NCI-H82 treated with DMSO at 0.1 percent for 48 hours (cell line): ENCODE data around the gene AGAP1.

Source experiments
- DNase-seq: peaks from one replicate; lab custom pipeline; 2025; ENCODE audit not compliant: unreplicated experiment; lab: John Stamatoyannopoulos, UW

AGAP1 gene

DNA sequence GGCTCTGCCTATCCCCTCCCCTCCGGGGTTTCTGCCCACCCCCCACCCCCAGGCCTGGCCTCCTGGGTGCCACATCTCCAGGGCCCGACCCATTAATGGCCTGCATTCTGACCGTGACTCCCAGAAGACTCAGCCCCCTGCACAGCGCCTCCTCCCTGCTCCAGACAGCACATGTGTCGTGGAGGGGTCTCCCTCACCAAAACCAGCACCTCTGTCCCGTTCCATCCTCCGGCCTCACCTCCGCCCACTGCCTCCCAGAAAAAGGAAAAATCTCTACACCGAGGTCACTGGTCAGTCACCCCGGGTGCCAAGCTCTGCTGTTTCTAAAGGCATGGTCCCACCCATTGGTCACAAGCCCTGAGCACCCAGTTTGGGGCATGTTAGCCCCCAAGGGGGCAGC is 609.1 kb downstream of the AGAP1 start:
- no peak for DNase-seq

DNA sequence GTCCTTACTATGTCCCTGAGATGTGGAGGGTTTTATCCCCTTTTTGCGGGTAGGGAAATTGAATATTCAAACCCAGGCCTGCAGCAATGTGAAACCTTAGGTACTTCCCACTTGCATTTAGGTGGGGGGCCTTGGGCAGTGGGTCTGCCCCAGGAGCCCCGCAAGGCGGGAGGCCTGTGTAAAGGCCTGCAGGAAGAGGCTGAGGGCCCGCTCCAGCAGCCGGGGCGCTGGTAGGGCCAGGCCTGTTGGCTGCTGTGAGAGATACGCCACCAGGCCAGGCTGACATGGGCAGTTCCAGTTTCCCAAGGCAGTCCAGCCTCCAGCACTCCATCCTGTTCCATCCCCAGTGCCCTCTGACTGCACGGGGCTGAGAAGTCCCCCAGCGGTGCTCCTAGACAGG is 610.1 kb downstream of the AGAP1 start:
- no peak for DNase-seq

DNA sequence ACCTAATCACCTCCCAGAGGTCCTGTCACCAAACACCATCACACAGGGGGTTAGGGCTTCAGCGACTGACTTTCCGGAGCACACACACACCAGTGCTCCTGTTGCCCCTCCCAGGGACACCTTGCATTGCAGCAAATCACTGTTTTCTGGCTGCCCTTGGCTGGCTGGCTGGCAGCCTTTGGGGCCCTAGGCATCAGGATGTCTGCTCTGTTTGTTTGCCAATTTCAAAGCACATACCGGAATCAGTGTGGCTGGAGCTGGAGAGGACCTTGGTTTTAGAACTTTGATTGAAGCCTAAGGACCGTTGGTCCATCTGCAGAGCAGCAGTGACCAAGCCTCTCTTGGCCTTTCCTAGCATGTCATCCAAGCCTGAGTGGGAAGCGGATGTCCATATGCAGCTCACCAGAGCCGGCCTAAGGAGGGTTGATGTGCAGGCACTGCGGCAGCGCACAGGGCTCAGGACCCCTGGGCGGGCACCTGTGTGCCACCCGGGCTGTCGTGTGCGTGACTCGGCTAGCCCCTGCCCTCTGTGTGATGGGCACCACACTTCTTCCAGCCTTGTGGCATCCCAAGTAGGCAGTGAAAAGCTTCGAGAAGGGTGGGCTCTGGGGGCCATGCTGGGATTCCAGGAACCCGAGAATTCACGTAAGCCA is 612.2 kb downstream of the AGAP1 start:
- DNase-seq, result no peak

DNA sequence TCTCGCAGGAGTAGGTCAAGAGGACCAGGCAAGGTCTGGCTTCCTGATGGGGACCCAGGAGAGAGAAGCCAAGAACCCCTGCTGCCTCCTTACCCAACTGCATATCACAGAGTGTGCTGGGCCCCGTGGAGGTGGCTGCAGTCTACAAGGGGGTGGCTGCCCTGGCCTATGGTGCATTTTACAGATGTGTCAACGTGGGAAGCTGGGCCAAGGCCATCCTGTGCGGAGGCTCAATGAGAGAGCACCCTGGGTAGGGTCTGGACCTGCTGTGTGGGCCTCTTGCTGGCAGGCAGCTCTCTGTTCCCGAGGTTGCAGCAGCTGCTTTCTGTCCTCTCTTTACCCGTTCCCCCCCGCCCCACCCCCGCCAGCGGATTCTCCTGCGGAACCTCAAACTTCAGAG is 612.9 kb downstream of the AGAP1 start:
- no peak for DNase-seq

DNA sequence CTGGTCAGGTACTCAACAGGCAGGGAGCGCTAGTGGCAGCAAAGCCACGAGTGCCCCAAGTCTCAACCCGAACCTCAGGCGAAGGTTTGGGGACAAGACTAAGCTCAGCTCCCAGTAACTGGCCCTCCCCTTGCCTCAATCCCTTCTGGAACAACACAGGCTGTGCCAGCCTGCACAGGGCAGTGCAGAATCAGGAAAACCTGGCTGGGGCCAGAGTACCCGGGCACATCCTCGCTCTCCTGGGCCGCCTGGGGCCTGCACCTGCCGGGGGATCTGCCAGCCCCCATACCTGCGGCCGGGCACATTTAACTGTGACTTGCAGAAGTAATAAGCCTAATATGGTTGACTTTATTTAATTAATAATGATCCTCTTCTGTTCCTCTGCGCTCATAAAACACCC is 613.7 kb downstream of the AGAP1 start:
- DNase-seq, result no peak

DNA sequence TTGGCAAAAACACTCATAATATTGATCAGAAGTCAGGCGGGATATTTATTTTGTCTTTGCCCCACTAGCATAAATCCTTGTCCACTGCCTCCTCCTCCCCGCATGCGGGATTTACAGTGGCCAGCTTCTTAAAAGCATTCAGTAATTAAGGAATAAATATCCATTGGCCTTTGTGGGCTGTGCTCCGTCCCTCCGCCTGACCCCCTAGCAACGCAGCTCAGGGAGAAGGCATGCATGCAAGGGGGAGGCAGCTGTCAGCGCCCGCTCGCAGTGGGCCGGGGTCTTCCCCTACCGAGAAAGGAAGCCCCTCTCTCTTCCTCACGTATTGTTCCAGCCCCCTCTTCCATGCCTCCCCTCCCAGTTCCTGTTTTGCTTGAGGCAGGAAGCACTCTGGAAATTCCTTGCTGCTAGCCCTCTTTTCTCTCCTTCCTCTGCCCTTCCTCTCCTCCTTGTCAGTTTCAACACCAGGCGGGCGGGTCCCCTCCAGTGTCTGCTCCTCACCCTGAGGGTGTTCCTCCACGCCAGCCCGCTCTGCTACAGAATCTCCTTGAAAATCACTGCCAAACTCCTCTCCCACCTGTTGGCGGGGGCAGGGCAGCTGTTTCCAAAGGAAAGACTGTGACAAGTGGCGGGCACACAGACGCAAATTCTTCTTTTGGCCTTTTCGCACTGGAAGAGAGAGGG is 614.2 kb downstream of the AGAP1 start:
- DNase-seq, result no peak

DNA sequence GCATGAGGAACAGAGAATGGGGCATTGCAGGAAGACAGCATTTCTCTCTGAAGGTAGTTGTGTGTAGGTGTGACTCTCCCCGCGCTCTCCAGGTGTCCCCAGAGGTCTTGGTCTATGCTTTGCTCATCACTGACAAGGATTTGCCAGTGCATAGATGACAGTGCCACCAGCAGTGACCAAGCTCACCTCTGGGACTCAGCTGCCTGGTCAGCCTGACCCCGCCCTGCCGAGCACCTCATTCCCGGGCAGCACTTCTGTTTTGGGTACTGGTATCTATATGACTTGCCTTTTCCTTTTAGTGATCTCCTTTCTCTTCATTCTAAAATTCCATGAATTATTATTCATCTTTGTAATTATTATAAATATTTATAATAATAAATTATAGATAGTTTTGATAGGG is 615.2 kb downstream of the AGAP1 start:
- no peak for DNase-seq

DNA sequence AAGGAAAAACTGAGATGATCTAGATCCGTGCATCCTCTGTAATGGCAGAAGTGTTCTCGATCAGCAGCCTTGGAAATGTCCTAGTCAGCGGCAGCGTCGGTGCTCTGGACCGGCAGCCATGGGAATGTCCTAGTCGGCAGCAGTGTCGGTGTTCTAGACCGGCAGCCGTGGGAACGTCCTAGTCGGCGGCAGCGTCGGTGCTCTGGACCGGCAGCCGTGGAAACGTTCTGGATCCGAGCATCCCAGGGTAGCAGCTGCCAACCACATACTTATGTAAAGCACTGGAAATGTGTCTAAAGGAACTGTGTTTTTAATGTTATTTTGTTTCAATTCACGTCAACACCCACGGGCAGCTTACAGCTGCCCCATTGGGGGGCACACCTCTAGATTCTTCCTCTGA is 615.6 kb downstream of the AGAP1 start:
- no peak for DNase-seq

DNA sequence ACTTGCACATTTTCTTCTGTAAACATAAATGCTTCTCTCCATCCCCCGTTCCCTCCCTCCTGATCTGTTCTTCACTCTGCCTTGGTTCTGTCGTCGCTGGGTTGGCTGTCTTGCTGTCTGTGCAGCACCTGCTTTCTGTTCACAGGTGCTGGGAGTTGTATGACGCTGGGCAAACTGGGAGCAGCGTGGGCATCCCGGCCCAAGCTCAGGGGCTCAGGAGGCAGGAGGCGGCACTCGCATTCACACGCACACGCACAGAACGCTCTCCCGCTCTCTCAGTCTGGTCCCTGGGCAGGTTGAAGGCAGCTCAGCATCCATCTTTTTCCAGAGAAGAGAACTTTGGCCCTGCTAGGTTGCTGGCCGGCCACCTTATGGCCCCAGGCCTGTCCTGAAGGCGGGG is 618.6 kb downstream of the AGAP1 start:
- no peak for DNase-seq

DNA sequence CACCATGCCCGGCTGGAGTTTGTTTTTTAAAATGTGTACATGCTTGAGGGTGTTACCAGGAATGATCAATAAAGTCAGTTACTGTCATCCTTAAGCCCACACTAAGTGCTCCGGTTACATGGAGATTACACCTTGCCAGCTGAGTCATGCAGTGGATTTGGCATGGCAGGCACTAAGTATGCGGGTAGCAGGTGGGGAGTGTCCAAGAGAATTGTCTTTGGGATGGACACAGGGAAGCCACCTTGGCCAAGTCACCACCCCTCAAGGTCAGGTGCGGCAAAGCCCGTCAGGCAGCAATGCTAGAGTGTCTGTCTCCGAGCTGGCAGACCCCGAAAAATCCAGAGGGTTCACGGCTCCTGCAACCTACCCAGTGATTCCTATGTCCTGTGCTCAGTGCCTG is 619.6 kb downstream of the AGAP1 start:
- DNase-seq, result no peak

DNA sequence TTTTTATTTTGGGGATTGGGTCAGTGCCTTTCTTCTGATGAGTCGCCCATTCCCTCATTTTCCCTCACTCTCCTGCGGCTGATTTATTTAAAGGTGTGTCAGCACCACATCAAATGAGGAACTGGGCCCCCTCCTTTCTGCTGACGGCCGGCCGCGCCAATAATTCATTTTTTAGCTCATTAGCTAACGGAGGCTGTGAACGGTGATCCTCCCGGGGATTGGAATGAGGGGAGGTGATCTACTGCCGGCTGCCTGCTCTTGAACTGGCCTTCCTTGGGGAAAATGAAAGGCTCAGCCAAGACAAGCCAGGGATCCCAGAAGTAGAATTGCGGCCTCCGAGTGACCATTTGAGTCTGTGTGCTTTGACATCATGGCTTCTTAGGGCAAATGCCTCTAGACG is 620.1 kb downstream of the AGAP1 start:
- DNase-seq, result no peak

DNA sequence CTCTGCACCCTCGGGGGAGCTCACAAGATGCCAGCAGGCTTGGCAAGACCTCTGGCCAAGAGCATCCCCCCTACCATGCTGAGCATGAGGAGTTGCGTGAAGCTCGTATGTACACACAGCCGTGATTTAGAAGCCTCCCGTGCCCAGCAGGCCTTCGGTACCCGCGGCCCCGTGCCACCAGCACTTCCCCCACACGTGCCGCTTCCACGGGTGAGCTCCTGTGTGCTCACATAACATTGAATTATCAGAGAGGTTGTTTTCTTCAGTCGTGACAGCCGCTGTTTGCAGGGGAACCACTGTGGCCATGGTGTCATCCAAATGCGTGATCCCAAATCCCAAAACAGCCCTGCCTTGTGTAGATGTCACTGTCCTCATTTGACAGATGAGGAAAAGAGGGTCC is 621.1 kb downstream of the AGAP1 start:
- no peak for DNase-seq

DNA sequence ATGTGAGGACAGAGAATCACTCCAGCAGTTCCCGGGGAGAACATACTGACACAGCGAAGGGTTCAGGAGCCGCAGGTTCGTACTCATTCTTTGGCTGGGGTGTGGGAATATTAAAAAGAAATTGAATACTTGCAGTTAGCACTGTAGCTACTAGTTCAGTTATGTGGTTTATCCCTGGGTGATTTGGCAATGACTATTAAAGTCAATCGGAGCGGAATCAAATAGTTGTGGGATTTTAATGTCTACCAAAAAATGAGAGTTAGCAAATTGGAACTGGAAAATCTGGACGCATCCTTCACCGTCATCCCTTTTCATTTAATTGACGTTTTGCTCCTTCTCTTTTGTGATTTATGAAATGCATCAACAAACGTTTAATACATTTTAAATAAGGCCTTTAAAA is 623.6 kb downstream of the AGAP1 start:
- DNase-seq, result no peak

DNA sequence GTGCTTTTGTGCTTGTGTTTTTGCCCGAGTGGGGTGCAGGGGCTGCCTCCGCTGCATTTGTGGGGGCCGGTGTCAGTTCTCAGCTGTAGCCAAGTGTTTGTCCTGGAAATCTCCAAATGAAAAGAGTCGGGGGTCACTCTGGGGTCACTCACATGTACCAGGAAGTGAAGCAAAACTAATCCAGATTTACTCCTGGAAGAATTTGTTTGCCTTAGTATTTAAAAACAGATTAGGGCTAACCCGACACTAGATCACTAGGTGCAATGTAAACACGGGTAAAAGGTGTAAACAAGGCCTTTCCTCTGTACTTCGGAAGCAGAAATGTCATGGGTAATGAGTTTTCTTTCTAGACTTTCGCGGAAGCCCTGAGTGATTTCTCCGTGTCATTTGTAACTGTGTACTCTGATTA is 624.0 kb downstream of the AGAP1 start:
- peak; percentile 7 for DNase-seq

DNA sequence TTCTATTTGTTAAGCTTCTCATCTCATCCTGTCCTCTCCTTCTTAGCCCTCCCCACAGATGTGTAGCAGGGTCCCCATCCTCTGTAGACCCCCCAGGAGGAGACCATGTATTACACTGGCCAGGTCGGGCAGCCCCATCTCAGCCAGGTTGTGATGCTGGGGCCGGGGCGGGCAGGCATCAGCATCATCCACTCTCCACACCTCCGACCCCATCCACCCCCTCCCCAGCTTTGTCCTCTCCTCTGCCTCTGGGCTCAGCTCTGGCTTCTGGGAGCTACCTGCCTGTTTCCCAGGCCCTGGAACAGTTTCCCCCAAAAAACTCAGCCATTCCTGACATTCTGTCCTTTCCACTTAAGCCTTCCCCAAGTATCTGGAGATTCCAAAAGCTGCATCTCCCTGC is 625.2 kb downstream of the AGAP1 start:
- DNase-seq, result no peak

DNA sequence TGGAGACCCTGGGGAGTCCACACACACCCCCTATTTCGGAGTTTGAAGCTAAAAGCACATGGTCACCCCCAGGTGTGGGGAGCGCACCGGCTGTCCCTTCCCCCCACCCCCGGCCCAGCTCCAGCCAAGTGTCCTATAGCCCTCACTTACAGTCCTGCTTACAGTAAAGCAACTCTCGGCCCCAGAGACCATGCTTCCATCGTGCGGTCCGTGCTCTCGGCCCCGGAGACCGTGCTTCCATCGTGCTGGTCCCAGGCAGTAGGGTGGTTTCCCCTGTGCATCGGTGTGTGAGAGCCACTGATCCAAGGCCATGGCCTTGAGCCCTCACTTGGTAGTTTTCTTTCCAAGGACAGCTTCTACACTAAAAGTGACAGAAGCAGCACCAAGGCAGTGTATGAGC is 625.6 kb downstream of the AGAP1 start:
- no peak for DNase-seq

DNA sequence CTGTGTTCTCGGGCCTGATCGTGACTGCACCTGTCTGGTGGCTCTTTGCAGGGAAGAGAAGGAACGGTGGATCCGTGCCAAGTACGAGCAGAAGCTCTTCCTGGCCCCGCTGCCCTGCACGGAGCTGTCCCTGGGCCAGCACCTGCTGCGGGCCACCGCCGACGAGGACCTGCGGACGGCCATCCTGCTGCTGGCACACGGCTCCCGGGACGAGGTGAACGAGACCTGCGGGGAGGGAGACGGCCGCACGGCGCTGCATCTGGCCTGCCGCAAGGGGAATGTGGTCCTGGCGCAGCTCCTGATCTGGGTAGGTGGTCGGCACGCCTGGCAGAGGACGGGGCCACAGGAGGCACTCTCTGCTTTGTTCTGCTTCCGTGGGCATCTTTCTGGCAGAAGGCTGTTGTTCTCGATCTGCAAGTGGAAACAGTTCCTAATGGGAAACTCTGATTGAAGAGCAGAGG is 626.3 kb downstream of the AGAP1 start:
- DNase-seq, result no peak

DNA sequence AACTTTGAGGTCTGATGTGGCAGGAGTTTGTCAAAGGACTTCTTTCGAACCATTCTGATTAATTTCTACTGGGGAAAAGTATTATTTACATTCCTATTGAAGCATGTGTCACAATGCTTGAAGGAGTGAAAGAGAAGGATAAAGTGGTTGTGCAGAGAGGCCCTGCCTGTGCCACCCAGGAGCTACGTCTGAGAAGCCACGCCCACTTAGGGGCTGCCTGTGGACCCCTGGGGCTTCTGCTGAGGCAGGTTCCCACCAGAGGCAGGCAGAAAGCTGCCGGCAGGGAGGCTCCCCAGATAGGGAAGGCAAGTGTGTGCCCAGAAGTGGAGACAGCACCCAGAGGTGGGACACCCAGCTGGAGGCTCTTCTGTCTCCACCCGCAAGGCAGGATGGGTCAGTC is 627.0 kb downstream of the AGAP1 start:
- DNase-seq, result no peak

DNA sequence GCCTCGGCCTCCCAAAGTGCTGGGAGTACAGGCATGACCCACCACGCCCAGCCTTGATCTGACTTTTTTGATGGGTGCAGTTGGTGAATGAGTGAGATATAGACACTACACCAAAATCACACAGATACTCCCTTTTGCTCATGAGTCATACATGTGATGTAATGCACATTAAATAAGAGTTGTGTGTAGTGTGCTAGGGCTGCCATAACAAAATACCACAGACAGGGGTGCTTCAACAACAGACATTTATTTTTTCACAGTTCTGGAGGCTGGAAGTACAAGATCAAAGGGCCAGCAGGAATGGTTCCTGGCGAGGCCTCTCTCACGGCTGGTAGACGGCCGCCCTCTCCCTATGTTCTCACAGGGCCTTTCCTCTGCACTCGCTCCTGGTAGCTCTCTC is 627.7 kb downstream of the AGAP1 start:
- DNase-seq, result no peak

DNA sequence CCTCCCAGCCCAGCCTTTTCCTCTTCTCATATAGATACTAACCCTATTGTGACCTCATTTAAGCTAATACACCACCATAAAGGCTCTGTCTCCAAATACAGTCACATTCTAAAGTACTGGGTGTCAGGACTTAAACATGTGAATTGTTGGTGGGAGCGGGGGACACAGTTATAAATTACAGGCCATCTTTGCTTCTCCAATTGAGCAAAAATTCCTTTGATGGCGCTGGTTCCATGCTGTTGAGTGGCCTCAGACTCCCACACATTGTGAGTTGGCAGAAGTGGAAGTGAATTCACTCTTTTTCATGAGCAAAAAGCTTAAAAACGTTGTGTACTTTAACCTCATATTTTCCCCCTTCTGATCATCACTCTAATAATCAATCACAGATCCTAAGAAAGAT is 628.4 kb downstream of the AGAP1 start:
- no peak for DNase-seq

DNA sequence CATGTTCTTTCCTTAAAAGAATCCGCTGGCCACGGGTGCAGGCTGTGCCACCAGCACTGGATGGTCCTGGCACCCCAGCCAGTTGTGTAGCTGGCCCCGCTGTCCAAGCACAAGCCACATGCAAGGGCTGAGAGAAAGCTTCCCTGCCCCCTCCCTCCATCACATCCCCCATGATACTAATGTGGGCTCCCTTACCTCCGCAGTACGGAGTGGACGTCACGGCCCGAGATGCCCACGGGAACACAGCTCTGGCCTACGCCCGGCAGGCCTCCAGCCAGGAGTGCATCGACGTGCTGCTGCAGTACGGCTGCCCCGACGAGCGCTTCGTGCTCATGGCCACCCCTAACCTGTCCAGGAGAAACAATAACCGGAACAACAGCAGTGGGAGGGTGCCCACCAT is 629.9 kb downstream of the AGAP1 start:
- no peak for DNase-seq

DNA sequence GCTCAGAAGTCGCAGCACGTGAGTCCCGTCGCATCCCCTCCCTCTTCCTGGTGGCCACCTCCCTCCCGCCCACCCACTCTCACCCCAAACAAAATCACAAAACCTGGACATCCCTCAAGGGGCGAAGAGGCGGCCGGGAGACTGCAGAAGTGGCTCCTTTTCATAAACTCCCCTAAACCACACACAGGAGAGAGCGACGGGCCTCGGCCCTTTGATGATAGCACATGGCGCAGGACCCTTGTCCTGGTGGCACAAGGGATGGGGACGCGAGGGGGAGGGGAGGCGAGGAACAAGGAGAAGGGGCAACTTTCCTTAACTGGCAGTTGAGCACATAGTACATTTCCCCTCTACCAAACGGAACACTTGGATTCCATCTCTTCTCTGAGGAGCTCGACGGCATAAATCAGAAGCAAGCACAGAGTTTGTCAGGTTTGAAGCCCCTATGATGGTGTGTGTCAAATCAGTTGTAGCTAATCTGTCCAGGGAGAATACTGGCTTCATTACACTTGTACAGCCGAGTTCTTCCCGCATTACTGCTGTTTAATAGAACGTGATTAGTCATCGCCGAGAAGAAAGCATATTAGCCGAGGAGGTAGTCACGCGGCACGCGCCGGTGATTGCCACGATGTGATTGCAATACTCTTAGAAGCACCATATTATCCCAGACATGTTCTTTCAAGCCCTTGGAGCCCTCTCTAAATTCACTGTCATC is 630.5 kb downstream of the AGAP1 start:
- DNase-seq, result no peak
